Thoracic aorta (tissue), 2 donors: Measurements from ENCODE around the gene MXD4. TPM values are rescaled to one million over a fixed set of nuclear protein-coding genes. Genes with fewer than 3 reads are reported as not detected.

Experiments
- ATAC-seq: fragments of 150-250 bp; one replicate; pipeline ENCODE4 v1.8.0; 2017; ENCODE audit warnings: low read depth; ENCODE audit not compliant: insufficient number of reproducible peaks, low FRiP score
- DNase-seq: peaks from one replicate; pipeline ENCODE4 v3.0.0-alpha.2; 2020; ENCODE audit warnings: low spot score
- H3K27ac ChIP-seq, 2 donors: fragments of 200-600 bp; sonication (generic); 1 replicate in 1 of 2; 2 replicates in 1 of 2; pipeline ENCODE4 v1.5.1; 2016; ENCODE audit warnings: mild to moderate bottlenecking in 2 of 2, moderate library complexity in 2 of 2
- H3K27me3 ChIP-seq: fragments of 200-600 bp; sonication (generic); replicated peaks from 2 replicates; pipeline ENCODE4 v1.6.0; 2016; ENCODE audit warnings: mild to moderate bottlenecking; ENCODE audit not compliant: insufficient read depth
- H3K36me3 ChIP-seq: fragments of 200-600 bp; sonication (generic); one replicate; pipeline ENCODE4 v1.5.1; 2016
- H3K4me1 ChIP-seq, 2 donors: fragments of 200-600 bp; sonication (generic); 1 replicate in 1 of 2; 2 replicates in 1 of 2; pipeline versions ENCODE4 v1.5.1 to v1.6.0; 2016; ENCODE audit warnings: low read depth in 2 of 2, mild to moderate bottlenecking in 1 of 2; ENCODE audit not compliant: control insufficient read depth in 1 of 2
- H3K4me3 ChIP-seq: fragments of 200-600 bp; sonication (generic); 2 replicates; pipeline ENCODE4 v1.5.1; 2016; ENCODE audit warnings: mild to moderate bottlenecking
- H3K9me3 ChIP-seq: fragments of 200-600 bp; sonication (generic); 2 replicates; pipeline ENCODE4 v1.5.1; 2016
- total RNA-seq, 2 donors: library from RNA; depleted of rRNA; stranded (reverse); fragments of >200 nt; gene quantifications; one replicate each; pipeline versions ENCODE4 v1.1.0 to v1.2.3, GENCODE V29; 2016
- TF ChIP-seq, protein P1 (sequence below): fragments of 200-600 bp; sonication (generic); IDR thresholded peaks from one replicate; pipeline ENCODE4 v1.5.1; 2019; ENCODE audit warnings: antibody characterized with exemption

Gene MXD4
- total RNA-seq, 2 donors from 2014 or later = 93.1 to 105 TPM

- TF ChIP-seq, protein P1, sequence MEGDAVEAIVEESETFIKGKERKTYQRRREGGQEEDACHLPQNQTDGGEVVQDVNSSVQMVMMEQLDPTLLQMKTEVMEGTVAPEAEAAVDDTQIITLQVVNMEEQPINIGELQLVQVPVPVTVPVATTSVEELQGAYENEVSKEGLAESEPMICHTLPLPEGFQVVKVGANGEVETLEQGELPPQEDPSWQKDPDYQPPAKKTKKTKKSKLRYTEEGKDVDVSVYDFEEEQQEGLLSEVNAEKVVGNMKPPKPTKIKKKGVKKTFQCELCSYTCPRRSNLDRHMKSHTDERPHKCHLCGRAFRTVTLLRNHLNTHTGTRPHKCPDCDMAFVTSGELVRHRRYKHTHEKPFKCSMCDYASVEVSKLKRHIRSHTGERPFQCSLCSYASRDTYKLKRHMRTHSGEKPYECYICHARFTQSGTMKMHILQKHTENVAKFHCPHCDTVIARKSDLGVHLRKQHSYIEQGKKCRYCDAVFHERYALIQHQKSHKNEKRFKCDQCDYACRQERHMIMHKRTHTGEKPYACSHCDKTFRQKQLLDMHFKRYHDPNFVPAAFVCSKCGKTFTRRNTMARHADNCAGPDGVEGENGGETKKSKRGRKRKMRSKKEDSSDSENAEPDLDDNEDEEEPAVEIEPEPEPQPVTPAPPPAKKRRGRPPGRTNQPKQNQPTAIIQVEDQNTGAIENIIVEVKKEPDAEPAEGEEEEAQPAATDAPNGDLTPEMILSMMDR = no peak
Measured at GRCh38 chr4:2262944-2263250, 988 bp upstream of the MXD4 start.

GRCh38 chr4:2262145-2262943, 435 bp upstream of the MXD4 start:
- no peaks in the 10 kb centered on the region for H3K36me3 ChIP-seq
- ATAC-seq (peak; percentile 93), DNase-seq (peak; percentile 99)
- peak overlapping the region; percentile 83 to 90 for H3K27ac ChIP-seq
- H3K9me3 ChIP-seq = no peaks in the 10 kb centered on the region
- peak overlapping the region; percentile 78 for H3K4me3 ChIP-seq
- peaks cover 29 to 61% of the 10 kb centered on the region in 2 donors for H3K4me1 ChIP-seq
- TF ChIP-seq, protein P1 = no peak
- no peaks in the 10 kb centered on the region for H3K27me3 ChIP-seq

More at GRCh38 chr4:2262944-2263250, 988 bp upstream of the MXD4 start:
- no peaks in the 10 kb centered on the region for H3K27me3 ChIP-seq
- H3K36me3 ChIP-seq = no peaks in the 10 kb centered on the region
- peaks cover 23 to 55% of the 10 kb centered on the region in 2 donors for H3K4me1 ChIP-seq
- H3K27ac ChIP-seq = peak overlapping the region; percentile 83 to 90
- DNase-seq = no peak
- no peak for ATAC-seq
- peak overlapping the region; percentile 78 for H3K4me3 ChIP-seq
- no peaks in the 10 kb centered on the region for H3K9me3 ChIP-seq

DNA sequence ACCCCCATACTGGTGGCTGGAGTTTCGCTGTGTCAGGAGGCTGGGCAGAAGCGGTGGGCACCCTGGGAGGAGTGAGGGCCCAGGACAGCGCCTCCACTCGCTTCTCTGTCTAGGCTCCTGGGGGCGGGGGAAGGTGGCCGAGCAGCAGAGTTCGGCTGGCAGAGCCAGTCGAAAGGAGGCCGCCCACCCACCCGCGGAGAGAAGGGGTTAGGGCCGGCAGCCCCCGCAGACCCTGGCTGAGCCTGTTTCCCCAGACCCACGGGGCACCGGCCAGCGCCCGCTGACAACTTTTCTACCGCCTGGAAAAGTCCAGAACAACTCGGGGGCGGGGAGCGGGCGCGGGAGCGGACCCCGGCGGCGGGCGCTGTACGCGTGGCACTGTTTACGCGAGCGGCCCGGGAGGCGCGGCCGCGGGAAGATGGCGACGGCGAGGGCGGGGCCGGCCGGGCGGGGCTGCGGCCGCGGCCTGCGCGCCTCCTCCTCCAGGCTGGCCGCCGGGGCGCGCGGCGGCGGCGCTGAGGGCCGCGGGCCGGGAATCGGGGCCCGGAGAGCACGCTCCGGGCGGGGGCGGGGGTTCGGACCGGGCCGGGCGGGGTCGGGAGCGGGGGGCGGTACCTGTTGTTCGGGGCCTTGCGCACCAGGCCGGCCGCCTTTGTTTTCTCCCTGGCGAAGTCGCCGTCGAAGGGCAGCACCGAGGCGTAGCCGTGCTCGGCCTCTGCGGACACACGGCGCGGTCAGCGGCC, 628 bp downstream of the MXD4 start:
- Histone ChIP-seq H3K4me1 (peaks cover 36 to 66% of the 10 kb centered on the region in 2 donors), H3K9me3 (no peaks in the 10 kb centered on the region), H3K27ac (peak overlapping the region; percentile 91 to 93), H3K27me3 (no peaks in the 10 kb centered on the region), H3K36me3 (no peaks in the 10 kb centered on the region), H3K4me3 (peak overlapping the region; percentile 98)
- ATAC-seq = peak; percentile 46
- no peak for DNase-seq
- TF ChIP-seq, protein P1 = no peak

DNA sequence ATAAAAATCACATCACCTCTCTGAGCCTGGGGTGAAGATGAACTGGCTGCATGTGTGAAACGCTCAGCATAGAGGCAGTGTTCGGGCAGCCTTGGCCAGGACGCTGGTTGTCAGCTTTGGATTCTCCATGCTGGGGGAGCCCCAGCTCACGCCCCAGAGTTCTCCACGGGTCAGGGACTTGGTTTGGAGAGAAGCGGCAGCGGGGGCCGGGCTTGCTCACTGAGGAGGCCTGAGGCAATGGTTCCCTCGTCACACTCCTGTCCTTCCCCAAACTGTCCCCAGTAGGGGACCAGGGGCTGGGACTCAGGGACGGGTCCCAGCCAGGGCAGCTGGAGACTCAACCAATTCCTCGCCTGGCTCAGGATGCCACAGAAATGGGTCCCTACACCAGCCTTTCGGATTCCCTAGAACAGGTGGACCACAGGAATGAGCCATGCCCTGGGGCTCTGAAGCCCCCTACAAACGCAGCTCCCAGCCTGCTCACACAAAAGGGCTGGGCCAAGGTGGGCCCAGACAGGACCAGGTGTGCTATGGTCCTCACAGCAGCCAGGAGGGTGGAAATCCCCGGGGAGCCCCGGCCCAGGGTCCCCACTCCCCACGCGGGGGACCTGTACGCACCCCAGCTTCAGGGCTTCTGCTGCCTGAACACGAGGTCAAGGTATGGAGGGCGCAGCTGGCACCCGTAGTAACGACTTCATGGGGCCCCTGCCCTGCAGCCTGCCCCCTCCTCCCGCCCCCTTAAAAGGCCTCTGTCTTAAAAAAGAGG, 1.4 kb downstream of the MXD4 start:
- peak overlapping the region; percentile 98 for H3K4me3 ChIP-seq
- ATAC-seq (no peak), DNase-seq (no peak)
- H3K36me3 ChIP-seq = no peaks in the 10 kb centered on the region
- no peaks in the 10 kb centered on the region for H3K27me3 ChIP-seq
- peaks cover 43 to 66% of the 10 kb centered on the region in 2 donors for H3K4me1 ChIP-seq
- H3K9me3 ChIP-seq = no peaks in the 10 kb centered on the region
- peak overlapping the region; percentile 91 to 93 for H3K27ac ChIP-seq
- TF ChIP-seq, protein P1 = no peak
